NCI-H510A treated with DMSO at 0.1 percent for 48 hours (cell line): ENCODE data around the gene MRPL37.
"Not testable (repeated sequence)": the region's sequence is repeated elsewhere in the genome, so short reads cannot be mapped to it uniquely, and the experiment has no call there.

ENCODE experiments used
- DNase-seq: peaks from one replicate; lab custom pipeline; 2025; lab: John Stamatoyannopoulos, UW

MRPL37 gene

GRCh38 chr1:54220004-54220811 is 20.2 kb downstream of the MRPL37 start:
- no peak for DNase-seq

GRCh38 chr1:54221113-54221834 is 21.3 kb downstream of the MRPL37 start:
- no peak for DNase-seq

DNA sequence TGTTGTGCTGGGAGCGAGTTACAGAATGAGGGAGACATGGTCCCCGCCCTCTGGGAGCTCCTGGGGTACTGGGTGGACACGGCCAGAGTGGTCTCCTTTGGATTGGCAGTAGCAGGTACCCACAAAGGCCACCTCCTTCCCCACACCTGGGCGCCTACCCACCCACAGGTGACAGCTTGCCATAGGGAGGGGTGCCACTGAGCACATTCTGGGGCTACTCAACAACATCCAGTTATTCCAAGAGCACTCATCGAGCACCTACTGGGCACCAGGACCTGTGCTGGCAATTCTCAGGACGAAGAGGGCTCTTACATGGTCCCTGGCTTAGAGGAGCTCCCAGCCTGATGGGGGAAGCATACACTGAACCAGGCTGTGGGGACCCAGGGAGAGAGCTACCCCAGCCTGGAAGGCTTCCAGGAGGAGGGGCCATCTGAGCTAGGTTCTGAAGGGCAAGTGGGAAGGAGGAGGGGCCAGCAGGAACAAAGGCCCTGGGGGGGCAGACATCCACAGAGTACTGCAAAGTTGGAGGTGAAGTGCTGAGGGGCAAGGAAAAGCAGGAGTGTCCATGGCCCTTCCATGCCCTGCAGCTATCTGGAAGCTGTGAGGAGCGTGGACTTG is 22.0 kb downstream of the MRPL37 start:
- DNase-seq, result no peak

DNA sequence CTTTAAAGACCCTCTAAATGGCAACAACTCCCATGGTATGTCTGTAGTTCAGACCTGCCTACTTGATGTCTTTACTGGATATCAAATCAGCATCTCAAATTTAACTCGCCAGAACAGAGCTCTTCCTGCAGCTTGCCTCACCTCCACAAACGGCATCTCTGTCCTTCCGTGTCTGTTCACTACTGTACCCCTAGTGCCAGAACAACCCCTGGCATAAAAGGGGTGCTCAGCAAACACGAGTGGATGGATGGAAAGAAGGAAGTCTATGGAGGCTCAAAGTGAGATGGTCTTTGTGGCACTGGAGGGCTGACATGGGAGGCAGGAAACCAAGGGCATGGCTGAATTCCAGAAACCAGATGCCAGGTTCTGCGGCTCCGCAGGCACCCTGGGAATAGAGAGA is 22.7 kb downstream of the MRPL37 start:
- DNase-seq, result no peak

GRCh38 chr1:54223441-54224202 is 23.7 kb downstream of the MRPL37 start:
- DNase-seq, result no peak

- DNase-seq, result no peak
These were observed 24.3 kb downstream of the MRPL37 start for GRCh38 chr1:54224233-54224632.

DNA sequence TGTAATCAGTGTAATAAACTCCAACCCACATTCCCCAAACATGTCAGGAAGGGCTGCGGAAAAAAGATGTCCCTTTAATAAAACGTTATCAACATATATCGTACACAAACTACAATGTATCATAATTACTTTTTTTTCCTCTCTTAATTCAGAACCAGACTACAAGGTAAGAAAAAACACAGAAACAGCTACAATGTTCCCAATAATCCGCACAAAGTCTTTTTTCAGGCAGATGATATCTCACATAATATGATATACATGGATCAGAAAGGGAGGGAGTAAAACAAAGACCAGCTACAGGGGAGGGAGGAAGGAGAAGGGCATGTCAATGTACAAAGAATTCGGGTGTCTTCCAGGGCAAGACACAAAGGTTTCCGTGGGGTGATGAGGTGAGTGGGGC is 25.4 kb downstream of the MRPL37 start:
- DNase-seq, result no peak

DNA sequence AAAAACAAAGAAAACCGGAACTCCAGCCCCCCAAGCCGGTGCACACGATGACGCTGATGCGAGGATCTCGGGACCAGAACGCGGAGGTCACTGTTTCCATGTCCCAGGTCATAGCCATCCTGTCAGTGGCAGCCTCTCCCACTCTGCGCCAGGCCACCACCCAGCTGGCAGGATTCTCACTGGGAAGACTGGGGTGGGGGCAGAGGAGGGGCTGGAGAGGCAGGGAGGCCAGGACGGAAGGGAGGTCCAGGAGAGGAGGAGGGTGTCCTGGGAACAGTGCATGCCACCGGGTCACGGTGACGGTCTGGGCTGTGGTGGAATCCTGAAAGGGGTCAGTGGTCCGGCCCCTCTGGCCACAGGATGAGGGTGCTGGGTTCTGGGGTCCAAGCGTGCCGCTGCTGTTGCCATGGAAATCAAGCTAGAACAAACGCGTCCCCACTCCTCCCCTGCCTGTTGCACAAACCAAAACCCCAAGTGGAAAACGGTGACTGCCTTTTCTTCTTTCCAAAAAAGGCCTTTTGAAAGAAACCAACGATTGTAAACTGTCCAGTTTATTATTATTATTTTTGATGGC is 26.1 kb downstream of the MRPL37 start:
- DNase-seq, result no peak

- DNase-seq, result no peak
These were observed 27.2 kb downstream of the MRPL37 start for GRCh38 chr1:54227091-54227602.

GRCh38 chr1:54227891-54228310 is 27.9 kb downstream of the MRPL37 start:
- no peak for DNase-seq

- no peak for DNase-seq
These were observed 28.7 kb downstream of the MRPL37 start for GRCh38 chr1:54228638-54229079.

DNA sequence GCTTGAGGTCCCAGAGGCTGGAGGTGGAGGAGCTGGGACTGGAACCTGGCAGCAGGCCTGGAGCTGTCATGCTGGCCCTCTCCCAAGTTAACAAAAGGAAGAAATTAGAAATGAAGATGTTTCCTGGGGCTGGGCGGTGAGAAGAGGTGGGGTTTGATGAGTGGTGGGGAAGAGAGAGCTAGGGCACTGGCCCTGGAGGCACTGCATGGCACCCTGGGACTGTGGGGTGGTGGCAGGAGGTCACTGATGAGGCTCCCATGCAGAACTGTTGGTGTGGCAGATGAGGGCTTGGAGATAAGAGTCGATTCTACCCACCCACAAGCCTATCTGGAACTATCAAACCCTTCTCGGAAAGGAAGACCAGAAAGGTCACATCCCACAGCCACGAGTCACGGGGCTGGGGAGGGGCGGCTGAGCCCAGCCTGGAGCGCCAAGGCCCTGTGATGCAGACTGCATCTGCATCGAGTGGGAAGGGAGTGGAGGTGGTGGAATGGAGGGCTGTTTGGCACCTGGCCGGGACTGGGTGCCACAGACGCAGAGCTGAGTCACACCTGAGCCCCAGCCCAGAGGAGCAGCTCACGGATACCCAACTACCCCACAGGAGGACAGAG is 29.4 kb downstream of the MRPL37 start:
- DNase-seq, result no peak

DNA sequence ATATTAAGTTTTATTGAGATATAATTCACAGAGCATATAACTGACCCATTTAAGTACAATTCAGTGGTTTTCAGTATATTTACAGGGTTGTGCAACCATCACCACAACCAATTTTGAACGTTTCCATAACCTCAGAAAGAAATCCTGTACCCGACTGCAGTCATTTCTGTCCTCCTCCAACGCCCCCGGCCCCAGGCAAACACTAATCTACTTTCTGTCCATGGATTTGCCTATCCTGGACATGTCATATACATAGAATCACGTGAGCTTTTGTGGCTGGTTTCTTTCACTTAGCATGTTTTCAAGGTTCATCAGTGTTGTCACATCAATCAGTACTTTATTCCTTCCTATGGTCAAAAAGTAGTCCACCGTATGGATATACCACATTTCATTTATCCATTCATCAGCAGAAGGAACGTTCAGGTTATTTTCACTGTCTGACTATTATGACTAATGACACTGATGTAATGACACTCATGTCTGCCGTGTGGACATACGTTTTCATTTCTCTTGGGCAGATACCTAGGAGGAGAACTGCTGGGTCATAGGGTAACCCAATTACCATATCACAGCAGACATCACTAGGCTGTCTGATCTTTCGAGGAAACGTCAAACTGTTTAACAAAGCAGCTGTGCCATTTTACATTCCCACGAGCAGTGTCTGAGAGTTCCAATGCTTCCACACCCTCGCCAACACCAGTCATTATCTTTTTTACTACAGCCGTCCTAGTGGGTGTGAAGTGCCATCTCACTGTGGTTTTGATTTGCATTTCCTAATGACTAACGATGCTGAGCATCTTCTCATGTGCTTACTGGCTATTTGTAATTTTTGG is 30.8 kb downstream of the MRPL37 start:
- no peak for DNase-seq

GRCh38 chr1:54233196-54233595 is 33.2 kb downstream of the MRPL37 start:
- not testable (repeated sequence) for DNase-seq

DNA sequence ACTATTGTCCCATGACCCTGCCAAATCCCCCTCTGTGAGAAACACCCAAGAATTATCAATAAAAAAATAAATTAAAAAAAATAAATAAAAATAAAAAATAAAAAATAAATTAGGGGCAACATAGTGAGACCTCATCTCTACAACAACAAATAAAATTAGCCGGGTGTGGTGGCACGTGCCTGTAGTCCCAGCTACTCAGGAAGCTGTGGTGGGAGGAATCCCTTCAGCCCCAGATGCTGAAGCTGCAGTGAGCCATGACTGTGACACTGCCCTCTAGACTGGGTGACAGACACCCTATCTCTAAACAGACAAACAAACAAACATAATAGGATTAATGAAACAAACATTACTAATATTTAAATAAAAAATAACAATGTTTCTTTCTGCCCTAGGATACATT is 34.3 kb downstream of the MRPL37 start:
- no peak for DNase-seq

DNA sequence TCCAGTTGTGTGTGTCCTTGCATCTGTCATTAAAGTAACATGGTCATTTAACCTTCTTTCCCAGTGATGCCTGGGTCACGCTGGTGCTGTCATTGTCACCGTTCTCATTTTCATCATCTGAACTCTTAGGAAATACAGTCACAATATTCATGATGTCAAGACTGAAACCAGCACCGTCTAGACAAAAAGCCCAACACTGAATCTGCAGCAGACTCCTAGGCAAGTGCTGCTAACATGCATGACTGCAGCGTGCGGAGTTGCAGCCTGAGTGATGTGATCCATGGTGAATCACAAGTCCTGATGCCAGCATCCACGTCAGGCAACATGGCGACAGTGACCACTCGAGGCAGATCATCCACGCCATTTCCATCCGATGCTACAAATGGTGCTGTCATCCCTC is 37.6 kb downstream of the MRPL37 start:
- no peak for DNase-seq

DNA sequence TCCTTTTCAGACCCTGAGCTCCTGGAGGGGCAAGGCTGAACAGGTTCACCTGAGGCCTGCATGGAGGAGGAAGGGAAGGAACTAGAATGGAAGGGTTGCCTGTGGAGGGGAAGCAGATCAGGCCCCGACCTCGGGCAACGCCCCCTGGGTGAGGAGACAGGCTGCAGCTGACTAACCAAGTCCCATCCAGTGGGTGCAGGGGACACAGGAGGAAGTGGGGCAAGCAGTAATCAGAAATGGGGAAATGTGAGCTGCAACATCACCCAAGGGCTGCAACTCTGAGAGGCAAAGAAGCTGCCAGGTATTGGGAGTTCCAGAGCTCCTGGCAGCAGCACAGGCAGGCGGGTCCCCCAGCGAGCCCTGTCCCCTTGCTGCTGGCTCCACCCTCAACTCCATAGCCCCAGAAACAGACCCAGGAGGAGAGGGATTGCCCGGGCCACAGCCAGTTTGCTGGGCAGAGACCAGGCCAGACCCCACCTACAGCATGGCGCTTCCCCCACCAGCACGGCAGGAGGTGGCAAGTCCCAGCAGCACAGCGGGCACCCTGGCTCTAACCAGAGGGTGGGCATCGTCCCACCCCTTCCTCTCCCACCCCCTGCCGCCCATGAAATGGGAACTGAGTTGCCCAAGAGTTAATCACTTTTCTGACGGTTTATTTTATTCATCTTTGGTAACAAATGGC is 38.5 kb downstream of the MRPL37 start:
- DNase-seq, result no peak

DNA sequence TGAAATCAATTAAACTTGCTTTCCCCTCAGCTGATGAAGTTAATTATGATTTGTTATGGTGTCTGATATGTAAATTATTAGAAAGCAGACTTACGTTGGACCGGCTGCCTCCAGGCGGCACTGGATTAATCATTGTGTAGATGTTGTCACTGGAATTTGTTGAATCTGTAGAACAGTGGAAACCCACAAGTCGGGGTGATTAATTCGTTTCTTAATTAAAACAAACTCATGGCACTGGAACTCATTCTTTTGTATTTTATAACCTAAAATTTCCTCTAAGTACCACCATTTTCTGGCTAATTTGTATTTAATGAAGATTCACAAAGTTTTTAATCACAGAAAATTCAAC is 39.0 kb downstream of the MRPL37 start:
- no peak for DNase-seq

DNA sequence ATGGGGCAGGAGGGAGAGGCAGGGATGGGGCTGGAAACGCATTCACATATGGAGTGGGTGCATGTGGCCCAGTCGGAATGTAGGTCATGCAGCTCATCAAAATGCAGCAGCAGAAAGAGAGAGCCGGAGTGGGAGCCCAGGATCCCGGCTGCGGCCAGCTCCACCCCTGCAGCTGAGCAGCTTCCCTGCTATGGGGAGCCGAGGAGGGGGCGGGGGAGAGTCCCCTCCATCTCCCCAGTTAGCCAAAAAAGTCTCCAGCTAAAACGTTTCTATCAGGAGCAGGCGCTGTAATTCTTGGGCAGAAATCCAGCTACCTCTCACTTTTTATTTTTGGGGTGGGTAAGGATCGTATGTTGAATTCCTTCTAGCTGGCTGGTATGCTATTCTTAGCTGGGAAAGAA is 39.7 kb downstream of the MRPL37 start:
- DNase-seq, result no peak
